22Rv1 (cell line): Measurements from ENCODE around the gene NFYC.
A peak's percentile ranks its signal among the peaks of the same experiment; 100 is the strongest.

ENCODE experiments used
- H3K27ac ChIP-seq: fragments of 450-650 bp; 2 replicates; pipeline ENCODE4 v1.5.1; 2017
- CTCF ChIP-seq: fragments of 450-650 bp; IDR thresholded peaks from 2 replicates; pipeline ENCODE4 v1.5.1; 2017; ENCODE audit warnings: mild to moderate bottlenecking
- ZFX ChIP-seq: fragments of 450-650 bp; IDR thresholded peaks from 2 replicates; pipeline ENCODE4 v1.6.1; 2017; ENCODE audit warnings: antibody characterized with exemption, borderline replicate concordance

NFYC gene

GRCh38 chr1:40742363-40743061 lies 51.0 kb downstream of the NFYC start:
- H3K27ac ChIP-seq, result no peak overlapping the region

GRCh38 chr1:40743452-40743851 lies 51.9 kb downstream of the NFYC start:
- no peak overlapping the region for H3K27ac ChIP-seq
- TF ChIP-seq CTCF (no peak), ZFX (no peak)

More at GRCh38 chr1:40742363-40743061, 51.0 kb downstream of the NFYC start:
- TF ChIP-seq CTCF, result no peak
- no peak for TF ChIP-seq ZFX

GRCh38 chr1:40743860-40744259 lies 52.4 kb downstream of the NFYC start:
- no peak for TF ChIP-seq CTCF
- TF ChIP-seq ZFX, result no peak

GRCh38 chr1:40745176-40745575 lies 53.7 kb downstream of the NFYC start:
- no peak for TF ChIP-seq CTCF
- TF ChIP-seq ZFX, result no peak
- H3K27ac ChIP-seq, result no peak overlapping the region

More at GRCh38 chr1:40743860-40744259, 52.4 kb downstream of the NFYC start:
- H3K27ac ChIP-seq, result no peak overlapping the region

GRCh38 chr1:40746344-40747090 lies 55.0 kb downstream of the NFYC start:
- TF ChIP-seq ZFX (no peak), CTCF (no peak)

GRCh38 chr1:40748841-40749718 lies 57.6 kb downstream of the NFYC start:
- peak overlapping the region; percentile 50 for H3K27ac ChIP-seq
- TF ChIP-seq ZFX (no peak), CTCF (no peak)

More at GRCh38 chr1:40746344-40747090, 55.0 kb downstream of the NFYC start:
- no peak overlapping the region for H3K27ac ChIP-seq
